HCT116 (cell line): Measurements from ENCODE around the gene CLIC3. TPM values are rescaled to one million over a fixed set of nuclear protein-coding genes. Genes with fewer than 3 reads are reported as not detected.

Experiments used
- ATAC-seq: fragments of 200-7000 bp; cut with Tn5 transposase; 2 replicates; pipeline ENCODE4 v1.9.1; 2020; ENCODE audit warnings: mild to moderate bottlenecking, moderate library complexity
- BruUV-seq: library from RNA; stranded (reverse); fragments of 400-500 nt; replicated peaks from 2 replicates; lab custom pipeline; 2021; lab: Mats Ljungman, UMichigan
- CTCF ChIA-PET: fragments of 300-600 bp; sonication (Branson Sonifier 250); formaldehyde crosslinking; loops from one replicate; lab custom pipeline; 2021; ENCODE audit warnings: antibody characterized with exemption; lab: Charles Lee
- POLR2A ChIA-PET: fragments of 300-600, 350-600 bp; sonication (Branson Sonifier 250); formaldehyde crosslinking; loops from one replicate; lab custom pipeline; 2021; ENCODE audit warnings: antibody characterized with exemption; lab: Charles Lee
- RAD21 ChIA-PET, 2 experiments: fragments of 300-600 bp; sonication (Branson Sonifier 250); formaldehyde crosslinking; loops; one replicate each; lab custom pipeline; 2023; ENCODE audit warnings: low total read pairs in 2 of 2; ENCODE audit not compliant: uncharacterized antibody in 2 of 2, unreplicated experiment in 2 of 2, low non-redundant PET in 1 of 2; lab: Charles Lee
- DNase-seq: peaks from one replicate; pipeline ENCODE4 v3.0.0-alpha.2; 2010; ENCODE audit warnings: low read depth, low spot score
- H2AFZ ChIP-seq: fragments of 200-600 bp; shearing (Covaris generic), sonication (generic); 2 replicates; pipeline ENCODE4 v1.6.1; 2017; ENCODE audit warnings: low read depth, mixed run types, mixed read lengths, antibody characterized with exemption, low read length; ENCODE audit not compliant: poor library complexity, severe bottlenecking
- H3K27ac ChIP-seq: 2 replicates; pipeline ENCODE4 v1.5.1; 2012; ENCODE audit warnings: low read depth, low read length
- H3K27me3 ChIP-seq: fragments of 200-600 bp; sonication (generic); 2 replicates; pipeline ENCODE4 v1.6.1; 2016; ENCODE audit warnings: mixed run types, low read length, mixed read lengths; ENCODE audit not compliant: insufficient read depth
- H3K36me3 ChIP-seq, 2 experiments: fragments of 200-500 bp in 1 of 2; fragments of 200-600 bp in 1 of 2; sonication (Bioruptor generic) in 1 of 2; sonication (generic) in 1 of 2; 2 replicates each; pipeline versions ENCODE4 v1.5.1 to v1.6.1; 2014 to 2016; ENCODE audit warnings: low read length in 2 of 2, inconsistent platforms in 1 of 2, mixed read lengths in 1 of 2, mixed run types in 1 of 2; ENCODE audit not compliant: insufficient read depth in 2 of 2, control insufficient read depth in 1 of 2
- H3K4me1 ChIP-seq, 2 experiments: fragments of 200-600 bp in 1 of 2; sonication (generic) in 1 of 2; 2 replicates each; pipeline versions ENCODE4 v1.5.1 to v1.6.1; 2012 to 2017; ENCODE audit warnings: low read length in 2 of 2, inconsistent platforms in 1 of 2, mild to moderate bottlenecking in 1 of 2, mixed read lengths in 1 of 2, mixed run types in 1 of 2, moderate library complexity in 1 of 2; ENCODE audit not compliant: insufficient read depth in 2 of 2, control insufficient read depth in 1 of 2
- H3K4me2 ChIP-seq: fragments of 200-600 bp; sonication (generic); 2 replicates; pipeline ENCODE4 v1.6.1; 2017; ENCODE audit warnings: mixed run types, low read length, mixed read lengths
- H3K4me3 ChIP-seq, 2 experiments: fragments of 200-600 bp in 1 of 2; sonication (generic) in 1 of 2; replicated peaks in 1 of 2; 2 replicates each; pipeline ENCODE4 v1.5.1; 2011 to 2016; ENCODE audit warnings: low read length in 2 of 2, control low read depth in 1 of 2, low read depth in 1 of 2, mild to moderate bottlenecking in 1 of 2, mixed read lengths in 1 of 2, mixed run types in 1 of 2
- H3K79me2 ChIP-seq: fragments of 200-600 bp; sonication (generic); 2 replicates; pipeline ENCODE4 v1.6.1; 2017; ENCODE audit warnings: mild to moderate bottlenecking, mixed run types, low read length, moderate library complexity, mixed read lengths; ENCODE audit not compliant: insufficient read depth
- H3K9ac ChIP-seq: fragments of 200-600 bp; sonication (generic); 2 replicates; pipeline ENCODE4 v1.6.1; 2016; ENCODE audit warnings: low read length, mixed read lengths
- H3K9me2 ChIP-seq: fragments of 200-600 bp; sonication (generic), shearing (Covaris generic); 2 replicates; pipeline ENCODE4 v1.6.1; 2017; ENCODE audit warnings: mixed run types, mild to moderate bottlenecking, moderate library complexity; ENCODE audit not compliant: insufficient read depth
- H3K9me3 ChIP-seq, 2 experiments: fragments of 200-500 bp in 1 of 2; fragments of 200-600 bp in 1 of 2; sonication (Bioruptor generic) in 1 of 2; sonication (generic) in 1 of 2; 2 replicates each; pipeline ENCODE4 v1.6.1; 2014 to 2017; ENCODE audit warnings: low read length in 2 of 2, mixed read lengths in 2 of 2, inconsistent platforms in 1 of 2, low read depth in 1 of 2, mild to moderate bottlenecking in 1 of 2, mixed run types in 1 of 2, moderate library complexity in 1 of 2; ENCODE audit not compliant: control insufficient read depth in 1 of 2, insufficient read depth in 1 of 2
- H4K20me1 ChIP-seq: fragments of 200-600 bp; sonication (generic), shearing (Covaris generic); 2 replicates; pipeline ENCODE4 v1.6.1; 2017; ENCODE audit warnings: mixed run types, mild to moderate bottlenecking, moderate library complexity; ENCODE audit not compliant: insufficient read depth
- CEBPB ChIP-seq: IDR thresholded peaks from 2 replicates; pipeline ENCODE4 v1.6.1; 2012; ENCODE audit warnings: low read depth
- POLR2AphosphoS5 ChIP-seq: IDR thresholded peaks from 2 replicates; pipeline ENCODE4 v1.6.1; 2011; ENCODE audit warnings: mild to moderate bottlenecking, low read depth, low read length, moderate library complexity
- TCF7L2 ChIP-seq: IDR thresholded peaks from 2 replicates; pipeline ENCODE4 v1.7.0; 2011; ENCODE audit warnings: borderline replicate concordance, inconsistent platforms; ENCODE audit not compliant: insufficient read depth, insufficient read length; ENCODE audit errors: extremely low read depth
- intact Hi-C: fragments of 100-400 bp; cut with micrococcal nuclease; formaldehyde crosslinking; loops from 2 replicates; pipeline ENCODE4 v1.10.0; 2022
- total RNA-seq: library from RNA; stranded (reverse); gene quantifications from one replicate; pipeline ENCODE4 v1.2.1, GENCODE V29; 2021; ENCODE audit not compliant: unreplicated experiment
- TF ChIP-seq, protein P1 (sequence below), 3 experiments: fragments of 200-600 bp in 1 of 3; sonication (generic) in 1 of 3; IDR thresholded peaks in 2 of 3; conservative IDR thresholded peaks in 1 of 3; 2 replicates each; pipeline ENCODE4 v1.5.1; 2012 to 2017; ENCODE audit warnings: low read depth in 2 of 3, low read length in 2 of 3, antibody characterized with exemption in 1 of 3, borderline replicate concordance in 1 of 3, control low read depth in 1 of 3, mild to moderate bottlenecking in 1 of 3, mixed read lengths in 1 of 3, mixed run types in 1 of 3, moderate library complexity in 1 of 3; ENCODE audit not compliant: insufficient read depth in 1 of 3

The CLIC3 gene
- total RNA-seq, 1 experiment from 2014 or later, result 8.4 TPM

DNA sequence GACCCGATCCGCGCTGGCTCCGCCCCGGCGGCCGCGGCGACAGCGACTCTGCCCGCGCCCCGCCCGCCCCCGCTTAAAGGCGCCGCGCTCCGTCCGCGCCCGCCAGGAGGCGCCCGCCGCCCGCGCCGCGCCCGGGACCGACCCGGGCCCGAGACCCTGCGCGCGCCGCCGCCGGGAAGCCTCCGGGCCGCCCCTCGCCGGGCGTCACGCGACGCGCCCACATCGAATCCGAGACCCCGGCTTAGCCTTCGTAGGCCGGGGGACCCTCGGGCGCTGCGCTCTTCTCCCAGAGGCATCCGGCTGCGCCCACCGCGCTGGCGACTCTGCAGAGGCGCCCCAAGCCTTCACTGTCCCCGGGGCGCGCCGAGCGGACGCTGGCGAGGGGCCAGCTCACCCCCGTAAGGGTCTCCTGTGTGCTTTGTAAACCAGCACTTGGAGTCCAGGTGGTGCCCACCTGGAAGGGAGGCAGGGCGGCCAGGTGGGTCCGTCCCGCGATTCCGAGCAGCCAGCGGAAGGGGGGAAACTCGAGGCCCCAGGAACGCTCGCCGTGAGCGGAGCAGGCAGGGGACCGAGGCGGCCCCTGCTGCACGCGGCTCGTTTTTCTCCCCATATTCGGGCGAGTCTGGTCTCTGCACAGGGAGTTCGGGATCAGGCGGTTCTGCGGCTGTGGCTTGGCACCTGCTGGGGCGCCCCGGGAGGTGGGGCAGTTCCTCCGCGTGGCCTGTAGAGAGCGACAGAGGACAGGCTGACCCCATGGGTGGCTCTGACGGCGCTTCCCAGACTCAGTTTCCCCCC, 32.1 kb upstream of the CLIC3 start:
- ChIA-PET CTCF (interaction anchor here (1.0 to 2.1 kb wide), 25 partner anchors 9 to 238 kb away, joined by 3 to 42 read pairs (median 6); partner anchors contain the start of genes AJM1, ENTPD2, FBXW5 and LRRC26), RAD21 (interaction anchor here (1.2 kb wide), 2 partner anchors 80 to 81 kb away, joined by 4 read pairs; no protein-coding TSS in a partner anchor), POLR2A (interaction anchor here (1.1 to 1.4 kb wide), 3 partner anchors 81 to 212 kb away, joined by 3 to 6 read pairs (median 3); partner anchors contain the start of gene TUBB4B)
- no peaks in the 10 kb centered on the region for H3K9me2 ChIP-seq
- ATAC-seq (peak; percentile 70), DNase-seq (no peak)
- no peaks in the 10 kb centered on the region for H3K27me3 ChIP-seq
- intact Hi-C loops, result loop anchor here (5.0 kb wide), 1 partner anchor 181 kb away; the partner anchor contains the start of gene PHPT1
- peaks cover 32 to 48% of the 10 kb centered on the region in 2 experiments for H3K4me1 ChIP-seq
- peaks cover 31% of the 10 kb centered on the region for H3K79me2 ChIP-seq
- H3K27ac ChIP-seq, result peak overlapping the region; percentile 85; the same call in 1 of the 2 replicates
- no peaks in the 10 kb centered on the region for H4K20me1 ChIP-seq
- peak overlapping the region; percentile 88 for H2AFZ ChIP-seq
- no TSS peak for BruUV-seq
- peak overlapping the region; percentile 56 to 70 for H3K4me3 ChIP-seq
- H3K4me2 ChIP-seq, result peak overlapping the region; percentile 100
- peak overlapping the region; percentile 59 for H3K9ac ChIP-seq
- H3K9me3 ChIP-seq, result no peaks in the 10 kb centered on the region
- TF ChIP-seq CEBPB, result no peak
- TF ChIP-seq, protein P1, sequence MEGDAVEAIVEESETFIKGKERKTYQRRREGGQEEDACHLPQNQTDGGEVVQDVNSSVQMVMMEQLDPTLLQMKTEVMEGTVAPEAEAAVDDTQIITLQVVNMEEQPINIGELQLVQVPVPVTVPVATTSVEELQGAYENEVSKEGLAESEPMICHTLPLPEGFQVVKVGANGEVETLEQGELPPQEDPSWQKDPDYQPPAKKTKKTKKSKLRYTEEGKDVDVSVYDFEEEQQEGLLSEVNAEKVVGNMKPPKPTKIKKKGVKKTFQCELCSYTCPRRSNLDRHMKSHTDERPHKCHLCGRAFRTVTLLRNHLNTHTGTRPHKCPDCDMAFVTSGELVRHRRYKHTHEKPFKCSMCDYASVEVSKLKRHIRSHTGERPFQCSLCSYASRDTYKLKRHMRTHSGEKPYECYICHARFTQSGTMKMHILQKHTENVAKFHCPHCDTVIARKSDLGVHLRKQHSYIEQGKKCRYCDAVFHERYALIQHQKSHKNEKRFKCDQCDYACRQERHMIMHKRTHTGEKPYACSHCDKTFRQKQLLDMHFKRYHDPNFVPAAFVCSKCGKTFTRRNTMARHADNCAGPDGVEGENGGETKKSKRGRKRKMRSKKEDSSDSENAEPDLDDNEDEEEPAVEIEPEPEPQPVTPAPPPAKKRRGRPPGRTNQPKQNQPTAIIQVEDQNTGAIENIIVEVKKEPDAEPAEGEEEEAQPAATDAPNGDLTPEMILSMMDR (IDR thresholded peaks at IDR 0.05 in 2 of 3, conservative IDR thresholded peaks at IDR 0.05 in 1 of 3; ENCODE audit: borderline replicate concordance in 1 of 3, insufficient read depth in 1 of 3, low read depth in 2 of 3, low read length in 2 of 3), result peak in 2 of 3 experiments; percentile 59 to 85; a peak in 4 of 6 replicates
- TF ChIP-seq TCF7L2, result peak; percentile 8
- TF ChIP-seq POLR2AphosphoS5, result peak; percentile 13; the same call in 1 of the 2 replicates
- H3K36me3 ChIP-seq, result no peaks in the 10 kb centered on the region
